ENCODE measurements around the gene MAGEA2B.
"Not testable (repeated sequence)": the region's sequence is repeated elsewhere in the genome, so short reads cannot be mapped to it uniquely, and the experiment has no call there.

The MAGEA2B gene, protein sequence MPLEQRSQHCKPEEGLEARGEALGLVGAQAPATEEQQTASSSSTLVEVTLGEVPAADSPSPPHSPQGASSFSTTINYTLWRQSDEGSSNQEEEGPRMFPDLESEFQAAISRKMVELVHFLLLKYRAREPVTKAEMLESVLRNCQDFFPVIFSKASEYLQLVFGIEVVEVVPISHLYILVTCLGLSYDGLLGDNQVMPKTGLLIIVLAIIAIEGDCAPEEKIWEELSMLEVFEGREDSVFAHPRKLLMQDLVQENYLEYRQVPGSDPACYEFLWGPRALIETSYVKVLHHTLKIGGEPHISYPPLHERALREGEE

DNA sequence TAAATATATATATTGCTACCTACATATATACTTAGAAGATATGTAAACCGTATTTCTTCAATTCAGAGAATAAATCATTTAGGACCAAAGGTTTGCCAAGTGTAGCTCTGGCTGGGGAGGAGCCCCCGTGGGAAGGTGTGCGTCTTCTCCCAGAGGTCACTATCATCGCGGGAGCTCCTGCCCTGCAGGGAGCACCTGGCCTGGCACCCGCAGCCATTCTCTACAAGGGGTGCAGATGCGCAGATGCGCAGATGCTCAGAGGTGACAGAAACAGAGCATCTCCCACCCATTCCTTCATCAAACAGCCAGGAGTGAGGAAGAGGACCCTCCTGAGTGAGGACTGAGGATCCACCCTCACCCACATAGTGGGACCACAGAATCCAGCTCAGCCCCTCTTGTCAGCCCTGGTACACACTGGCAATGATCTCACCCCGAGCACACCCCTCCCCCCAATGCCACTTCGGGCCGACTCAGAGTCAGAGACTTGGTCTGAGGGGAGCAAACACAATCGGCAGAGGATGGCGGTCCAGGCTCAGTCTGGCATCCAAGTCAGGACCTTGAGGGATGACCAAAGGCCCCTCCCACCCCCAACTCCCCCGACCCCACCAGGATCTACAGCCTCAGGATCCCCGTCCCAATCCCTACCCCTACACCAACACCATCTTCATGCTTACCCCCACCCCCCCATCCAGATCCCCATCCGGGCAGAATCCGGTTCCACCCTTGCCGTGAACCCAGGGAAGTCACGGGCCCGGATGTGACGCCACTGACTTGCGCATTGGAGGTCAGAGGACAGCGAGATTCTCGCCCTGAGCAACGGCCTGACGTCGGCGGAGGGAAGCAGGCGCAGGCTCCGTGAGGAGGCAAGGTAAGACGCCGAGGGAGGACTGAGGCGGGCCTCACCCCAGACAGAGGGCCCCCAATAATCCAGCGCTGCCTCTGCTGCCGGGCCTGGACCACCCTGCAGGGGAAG is at the start of gene MAGEA2B:
TSS of gene MAGEA2B (plus strand) at position 814 of the 973 bp plus-strand sequence. CDS start 2,479 bp downstream, outside the sequence.
- DNase-seq; in situ Hi-C loops (cut with MboI; ENCODE audit: low pct_unique_long_range_greater_than_20kb, low sequenced_read_pairs): not testable (repeated sequence)

DNA sequence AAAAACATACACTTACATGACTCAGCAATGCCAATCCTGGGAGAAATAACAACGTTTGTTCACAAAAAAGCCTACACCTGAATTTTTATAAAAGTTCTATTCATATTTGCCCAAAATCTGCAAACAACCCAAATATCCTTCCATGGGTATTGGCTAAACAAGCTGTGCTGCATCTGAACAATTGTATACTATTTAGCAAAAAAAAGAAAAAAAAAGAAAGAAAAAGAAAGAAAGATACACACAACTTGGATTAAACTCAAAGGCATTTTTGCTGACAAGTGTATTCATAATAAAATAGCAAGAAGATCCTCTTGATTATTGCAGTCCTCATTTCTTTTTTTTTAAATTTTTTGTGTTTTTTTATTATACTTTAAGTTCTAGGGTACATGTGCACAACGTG is 40.3 kb upstream of the MAGEA2B start:
- DNase-seq = no peak
- in situ Hi-C loops (cut with MboI; ENCODE audit: low pct_unique_long_range_greater_than_20kb, low sequenced_read_pairs) = loop anchor here (25.0 kb wide), 1 partner anchor 238 kb away; no protein-coding TSS in a partner anchor

DNA sequence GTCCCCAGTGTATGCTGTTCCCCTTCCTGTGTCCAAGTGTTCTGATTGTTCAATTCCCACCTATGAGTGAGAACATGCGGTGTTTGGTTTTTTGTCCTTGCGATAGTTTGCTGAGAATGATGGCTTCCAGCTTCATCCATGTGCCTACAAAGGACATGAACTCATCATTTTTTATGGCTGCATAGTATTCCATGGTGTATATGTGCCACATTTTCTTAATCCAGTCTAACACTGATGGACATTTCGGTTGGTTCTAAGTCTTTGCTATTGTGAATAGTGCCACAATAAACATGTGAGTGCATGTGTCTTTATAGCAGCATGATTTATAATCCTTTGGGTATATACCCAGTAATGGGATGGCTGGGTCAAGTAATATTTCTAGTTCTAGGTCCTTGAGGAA is 39.8 kb upstream of the MAGEA2B start:
- in situ Hi-C loops (cut with MboI; ENCODE audit: low pct_unique_long_range_greater_than_20kb, low sequenced_read_pairs) = loop anchor here (25.0 kb wide), 1 partner anchor 238 kb away; no protein-coding TSS in a partner anchor
- DNase-seq = not testable (repeated sequence)

DNA sequence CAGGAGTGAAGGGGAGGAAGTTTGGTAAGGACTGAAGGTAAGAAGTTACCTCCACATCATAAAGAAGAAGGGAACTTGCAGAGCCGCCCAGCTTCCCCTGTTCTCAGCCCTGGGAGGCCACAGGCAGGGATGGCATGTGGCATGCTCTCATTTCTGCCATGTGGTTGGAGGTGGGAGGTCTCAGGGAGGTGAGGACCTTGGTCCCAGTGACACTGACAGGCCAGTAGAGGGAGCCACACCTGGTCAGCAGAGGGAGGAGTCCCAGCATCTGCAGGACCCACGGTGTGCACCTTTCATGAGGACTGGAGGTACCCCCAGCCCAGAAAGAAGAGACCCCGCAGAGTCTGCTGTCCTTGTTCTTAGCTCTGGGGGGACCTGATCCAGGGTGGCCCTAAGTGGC is 33.4 kb upstream of the MAGEA2B start:
- in situ Hi-C loops (cut with MboI; ENCODE audit: low pct_unique_long_range_greater_than_20kb, low sequenced_read_pairs); DNase-seq: not testable (repeated sequence)

DNA sequence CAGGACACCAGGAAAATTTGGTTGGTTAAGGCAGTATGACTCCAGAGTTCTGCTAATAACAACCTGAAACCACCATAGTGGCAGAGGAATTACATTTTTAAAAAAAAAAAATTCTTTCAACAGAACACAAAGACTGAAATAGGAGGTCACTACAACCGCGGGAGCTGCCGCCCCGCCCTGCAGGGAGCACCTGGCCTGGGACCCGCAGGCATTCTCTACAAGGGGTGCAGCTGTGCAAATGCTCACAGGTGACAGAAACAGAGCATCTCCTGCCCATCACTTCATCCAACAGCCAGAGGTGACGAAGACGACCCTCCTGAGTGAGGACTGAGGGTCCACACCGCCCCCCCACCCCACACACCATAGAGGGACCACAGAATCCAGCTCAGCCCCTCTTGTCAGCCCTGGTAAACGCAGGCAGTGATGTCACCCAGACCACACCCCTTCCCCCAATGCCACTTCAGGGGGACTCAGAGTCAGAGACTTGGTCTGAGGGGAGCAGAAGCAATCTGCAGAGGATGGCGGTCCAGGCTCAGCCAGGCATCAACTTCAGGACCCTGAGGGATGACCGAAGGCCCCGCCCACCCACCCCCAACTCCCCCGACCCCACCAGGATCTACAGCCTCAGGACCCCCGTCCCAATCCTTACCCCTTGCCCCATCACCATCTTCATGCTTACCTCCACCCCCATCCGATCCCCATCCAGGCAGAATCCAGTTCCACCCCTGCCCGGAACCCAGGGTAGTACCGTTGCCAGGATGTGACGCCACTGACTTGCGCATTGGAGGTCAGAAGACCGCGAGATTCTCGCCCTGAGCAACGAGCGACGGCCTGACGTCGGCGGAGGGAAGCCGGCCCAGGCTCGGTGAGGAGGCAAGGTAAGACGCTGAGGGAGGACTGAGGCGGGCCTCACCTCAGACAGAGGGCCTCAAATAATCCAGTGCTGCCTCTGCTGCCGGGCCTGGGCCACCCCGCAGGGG is 16.2 kb upstream of the MAGEA2B start, which contains the start of gene MAGEA3:
TSS of gene MAGEA3 (plus strand) at position 843 of the 980 bp plus-strand sequence. CDS start 2,039 bp downstream, outside the sequence.
- in situ Hi-C loops (cut with MboI; ENCODE audit: low pct_unique_long_range_greater_than_20kb, low sequenced_read_pairs); DNase-seq: not testable (repeated sequence)

DNA sequence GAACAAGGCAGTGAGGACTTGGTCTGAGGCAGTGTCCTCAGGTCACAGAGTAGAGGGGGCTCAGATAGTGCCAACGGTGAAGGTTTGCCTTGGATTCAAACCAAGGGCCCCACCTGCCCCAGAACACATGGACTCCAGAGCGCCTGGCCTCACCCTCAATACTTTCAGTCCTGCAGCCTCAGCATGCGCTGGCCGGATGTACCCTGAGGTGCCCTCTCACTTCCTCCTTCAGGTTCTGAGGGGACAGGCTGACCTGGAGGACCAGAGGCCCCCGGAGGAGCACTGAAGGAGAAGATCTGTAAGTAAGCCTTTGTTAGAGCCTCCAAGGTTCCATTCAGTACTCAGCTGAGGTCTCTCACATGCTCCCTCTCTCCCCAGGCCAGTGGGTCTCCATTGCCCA is 14.0 kb upstream of the MAGEA2B start:
- DNase-seq = not testable (repeated sequence)

DNA sequence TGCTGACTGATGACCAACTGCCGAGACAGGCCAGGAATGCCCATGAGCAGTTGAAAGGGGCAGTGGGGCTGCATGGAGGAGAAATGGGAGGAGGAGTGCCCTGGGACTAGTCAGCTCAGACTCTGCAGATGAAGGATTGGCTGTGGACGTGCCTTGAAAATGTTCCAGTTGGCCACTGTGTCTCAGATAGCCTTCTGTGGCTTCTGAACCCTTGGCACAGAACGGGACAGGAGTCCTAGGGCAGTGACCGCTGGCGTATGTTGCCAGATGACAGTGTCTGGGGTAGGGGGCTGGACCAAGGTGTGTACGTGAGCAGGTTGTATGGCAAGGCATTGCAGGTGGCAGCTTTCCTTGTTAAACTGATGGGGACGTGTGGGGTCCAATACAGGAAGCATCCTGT is 7.9 kb upstream of the MAGEA2B start:
- DNase-seq; in situ Hi-C loops (cut with MboI; ENCODE audit: low pct_unique_long_range_greater_than_20kb, low sequenced_read_pairs): not testable (repeated sequence)

More for the DNA sequence above, 14.0 kb upstream of the MAGEA2B start:
- in situ Hi-C loops (cut with MboI; ENCODE audit: low pct_unique_long_range_greater_than_20kb, low sequenced_read_pairs) = not testable (repeated sequence)

DNA sequence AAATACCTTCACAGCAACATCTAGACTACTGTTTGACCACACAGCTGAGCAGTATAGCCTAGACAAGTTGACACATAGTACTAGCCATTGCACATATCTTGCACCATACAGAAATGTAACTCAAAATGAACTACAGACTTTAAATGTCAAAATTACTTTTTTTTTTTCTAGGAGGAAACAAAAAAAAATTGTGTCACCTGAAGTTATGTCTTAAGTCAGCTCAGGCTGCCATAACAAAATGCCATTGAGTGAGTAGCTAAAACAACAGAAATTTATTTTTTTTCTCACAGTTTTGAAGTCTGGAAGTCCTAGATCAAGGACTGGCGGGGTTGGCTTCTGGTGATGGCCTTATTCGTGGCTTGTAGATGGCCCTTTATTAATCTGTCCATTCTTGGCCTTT is 5.3 kb upstream of the MAGEA2B start, which contains the start of gene CSAG2:
TSS of gene CSAG2 (minus strand) at position 101 of the 400 bp plus-strand sequence. CDS start 161 bp downstream, outside the sequence.
- in situ Hi-C loops (cut with MboI; ENCODE audit: low pct_unique_long_range_greater_than_20kb, low sequenced_read_pairs); DNase-seq: not testable (repeated sequence)

DNA sequence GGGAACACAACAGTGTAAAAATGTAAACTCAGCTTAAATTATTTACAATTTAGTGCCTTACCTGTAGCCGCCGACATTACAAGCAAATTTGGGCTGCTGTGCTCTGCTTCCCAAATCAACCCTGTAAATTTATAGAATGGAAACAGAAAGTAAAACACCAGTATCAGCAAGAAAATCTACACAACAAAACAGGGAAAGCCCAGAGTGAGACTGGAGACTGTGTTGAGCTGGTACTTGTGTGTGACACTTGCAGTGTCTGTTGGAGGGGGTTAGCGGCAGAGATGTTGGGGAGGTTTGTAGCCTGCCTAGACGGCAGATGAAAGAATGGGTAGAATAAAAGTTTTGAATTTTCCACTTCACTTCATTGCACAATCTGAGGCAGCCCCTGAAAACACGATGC is 1.2 kb upstream of the MAGEA2B start:
- DNase-seq; in situ Hi-C loops (cut with MboI; ENCODE audit: low pct_unique_long_range_greater_than_20kb, low sequenced_read_pairs): not testable (repeated sequence)

DNA sequence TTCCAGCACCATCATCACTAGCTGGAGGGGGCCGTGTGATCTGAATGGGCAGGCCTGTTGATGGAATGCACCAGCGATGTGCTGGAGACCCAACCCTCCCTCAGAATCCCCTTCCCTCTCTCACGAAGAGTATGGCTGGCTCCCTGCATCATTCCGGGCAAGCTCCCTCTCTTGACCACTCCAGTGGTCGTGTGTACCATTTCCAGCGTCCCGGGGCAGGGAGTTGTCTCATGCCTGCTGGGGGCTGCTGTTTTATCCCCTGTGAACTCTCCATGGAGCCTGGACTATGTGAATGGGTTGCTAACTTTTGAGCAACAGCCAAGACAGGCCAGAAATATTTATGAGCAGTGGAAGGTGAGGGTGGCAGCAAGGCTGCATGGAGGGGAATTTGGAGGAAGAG is 11.0 kb downstream of the MAGEA2B start:
- DNase-seq = no peak
- in situ Hi-C loops (cut with MboI; ENCODE audit: low pct_unique_long_range_greater_than_20kb, low sequenced_read_pairs) = no loop called here

DNA sequence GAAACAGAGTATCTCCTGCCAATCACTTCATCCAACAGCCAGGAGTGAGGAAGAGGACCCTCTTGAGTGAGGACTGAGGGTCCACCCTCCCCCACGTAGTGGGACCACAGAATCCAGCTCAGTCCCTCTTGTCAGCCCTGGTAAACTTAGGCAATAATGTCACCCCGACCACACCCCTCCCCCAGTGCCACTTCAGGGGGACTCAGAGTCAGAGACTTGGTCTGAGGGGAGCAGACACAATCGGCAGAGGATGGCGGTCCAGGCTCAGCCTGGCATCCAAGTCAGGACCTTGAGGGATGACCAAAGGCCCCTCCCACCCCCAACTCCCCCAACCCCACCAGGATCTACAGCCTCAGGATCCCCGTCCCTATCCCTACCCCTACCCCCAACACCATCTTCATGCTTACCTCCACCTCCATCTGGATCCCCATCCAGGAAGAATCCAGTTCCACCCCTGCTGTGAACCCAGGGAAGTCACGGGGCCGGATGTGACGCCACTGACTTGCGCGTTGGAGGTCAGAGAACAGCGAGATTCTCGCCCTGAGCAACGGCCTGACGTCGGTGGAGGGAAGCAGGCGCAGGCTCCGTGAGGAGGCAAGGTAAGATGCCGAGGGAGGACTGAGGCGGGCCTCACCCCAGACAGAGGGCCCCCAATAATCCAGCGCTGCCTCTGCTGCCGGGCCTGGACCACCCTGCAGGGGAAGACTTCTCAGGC is 19.0 kb downstream of the MAGEA2B start, which contains the start of the genes CSAG1 and MAGEA12:
TSS of gene CSAG1 (minus strand) at position 461 of the 715 bp plus-strand sequence. CDS start 1,261 bp downstream, outside the sequence.
TSS of gene MAGEA12 (plus strand) at position 497 of the 715 bp plus-strand sequence. CDS start 2,405 bp downstream, outside the sequence.
- no peak for DNase-seq
- in situ Hi-C loops (cut with MboI; ENCODE audit: low pct_unique_long_range_greater_than_20kb, low sequenced_read_pairs) = no loop called here

DNA sequence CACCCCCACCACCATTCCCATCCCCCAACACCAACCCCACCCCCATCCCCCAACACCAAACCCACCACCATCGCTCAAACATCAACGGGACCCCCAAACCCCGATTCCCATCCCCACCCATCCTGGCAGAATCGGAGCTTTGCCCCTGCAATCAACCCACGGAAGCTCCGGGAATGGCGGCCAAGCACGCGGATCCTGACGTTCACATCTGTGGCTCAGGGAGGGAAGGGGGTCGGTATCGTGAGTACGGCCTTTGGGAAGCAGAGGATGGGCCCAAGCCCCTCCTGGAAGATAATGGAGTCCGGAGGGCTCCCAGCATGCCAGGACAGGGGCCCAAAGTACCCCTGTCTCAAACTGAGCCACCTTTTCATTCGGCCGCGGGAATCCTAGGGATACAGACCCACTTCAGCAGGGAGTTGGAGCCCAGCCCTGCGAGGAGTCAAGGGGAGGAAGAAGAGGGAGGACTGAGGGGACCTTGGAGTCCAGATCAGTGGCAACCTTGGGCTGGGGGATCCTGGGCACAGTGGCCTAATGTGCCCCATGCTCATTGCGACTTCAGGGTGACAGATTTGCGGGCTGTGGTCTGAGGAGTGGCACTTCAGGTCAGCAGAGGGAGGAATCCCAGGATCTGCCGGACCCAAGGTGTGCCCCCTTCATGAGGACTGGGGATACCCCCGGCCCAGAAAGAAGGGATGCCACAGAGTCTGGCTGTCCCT is 19.9 kb downstream of the MAGEA2B start:
- DNase-seq; in situ Hi-C loops (cut with MboI; ENCODE audit: low pct_unique_long_range_greater_than_20kb, low sequenced_read_pairs): not testable (repeated sequence)

DNA sequence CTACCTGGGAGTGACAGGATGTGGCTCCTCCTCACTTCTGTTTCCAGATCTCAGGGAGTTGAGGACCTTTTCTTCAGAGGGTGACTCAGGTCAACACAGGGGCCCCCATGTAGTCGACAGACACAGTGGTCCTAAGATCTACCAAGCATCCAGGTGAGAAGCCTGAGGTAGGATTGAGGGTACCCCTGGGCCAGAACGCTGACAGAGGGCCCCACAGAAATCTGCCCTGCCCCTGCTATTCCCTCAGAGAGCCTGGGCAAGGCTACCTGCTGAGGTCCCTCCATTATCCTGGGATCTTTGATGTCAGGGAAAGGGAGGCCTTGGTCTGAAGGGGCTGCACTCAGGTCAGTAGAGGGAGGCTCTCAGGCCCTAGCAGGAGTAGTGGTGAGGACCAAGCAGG is 20.7 kb downstream of the MAGEA2B start:
- no peak for DNase-seq
- in situ Hi-C loops (cut with MboI; ENCODE audit: low pct_unique_long_range_greater_than_20kb, low sequenced_read_pairs) = no loop called here

DNA sequence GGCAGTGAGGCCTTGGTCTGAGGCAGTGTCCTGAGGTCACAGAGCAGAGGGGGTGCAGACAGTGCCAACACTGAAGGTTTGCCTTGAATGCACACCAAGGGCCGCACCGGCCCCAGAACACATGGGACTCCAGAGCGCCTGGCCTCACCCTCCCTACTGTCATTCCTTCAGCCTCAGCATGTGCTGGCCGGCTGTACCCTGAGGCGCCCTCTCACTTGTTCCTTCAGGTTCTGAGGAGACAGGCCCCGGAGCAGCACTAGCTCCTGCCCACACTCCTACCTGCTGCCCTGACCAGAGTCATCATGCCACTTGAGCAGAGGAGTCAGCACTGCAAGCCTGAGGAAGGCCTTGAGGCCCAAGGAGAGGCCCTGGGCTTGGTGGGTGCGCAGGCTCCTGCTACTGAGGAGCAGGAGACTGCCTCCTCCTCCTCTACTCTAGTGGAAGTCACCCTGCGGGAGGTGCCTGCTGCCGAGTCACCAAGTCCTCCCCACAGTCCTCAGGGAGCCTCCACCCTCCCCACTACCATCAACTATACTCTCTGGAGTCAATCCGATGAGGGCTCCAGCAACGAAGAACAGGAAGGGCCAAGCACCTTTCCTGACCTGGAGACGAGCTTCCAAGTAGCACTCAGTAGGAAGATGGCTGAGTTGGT is 21.6 kb downstream of the MAGEA2B start:
- in situ Hi-C loops (cut with MboI; ENCODE audit: low pct_unique_long_range_greater_than_20kb, low sequenced_read_pairs) = no loop called here
- no peak for DNase-seq

DNA sequence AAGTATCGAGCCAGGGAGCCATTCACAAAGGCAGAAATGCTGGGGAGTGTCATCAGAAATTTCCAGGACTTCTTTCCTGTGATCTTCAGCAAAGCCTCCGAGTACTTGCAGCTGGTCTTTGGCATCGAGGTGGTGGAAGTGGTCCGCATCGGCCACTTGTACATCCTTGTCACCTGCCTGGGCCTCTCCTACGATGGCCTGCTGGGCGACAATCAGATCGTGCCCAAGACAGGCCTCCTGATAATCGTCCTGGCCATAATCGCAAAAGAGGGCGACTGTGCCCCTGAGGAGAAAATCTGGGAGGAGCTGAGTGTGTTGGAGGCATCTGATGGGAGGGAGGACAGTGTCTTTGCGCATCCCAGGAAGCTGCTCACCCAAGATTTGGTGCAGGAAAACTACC is 22.1 kb downstream of the MAGEA2B start:
- DNase-seq = not testable (repeated sequence)

DNA sequence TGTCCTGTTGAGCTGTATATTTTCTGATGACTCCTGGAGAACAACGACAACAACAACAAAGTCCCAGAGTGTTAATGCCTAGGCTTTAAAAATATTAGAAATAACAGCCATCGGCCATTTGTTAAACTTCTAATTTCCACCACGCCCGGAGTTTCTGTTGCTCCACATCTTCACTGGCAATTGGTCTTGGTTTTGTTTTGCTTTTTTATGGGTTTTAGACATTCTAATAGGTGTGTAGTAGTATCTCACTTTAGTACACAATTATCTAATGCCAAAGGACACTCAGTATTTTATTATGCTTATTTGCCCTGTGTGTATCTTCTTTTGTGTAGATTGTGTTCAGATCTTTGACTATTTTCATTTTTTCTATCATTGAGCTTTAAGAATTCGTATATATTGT is 24.1 kb downstream of the MAGEA2B start:
- in situ Hi-C loops (cut with MboI; ENCODE audit: low pct_unique_long_range_greater_than_20kb, low sequenced_read_pairs) = no loop called here
- DNase-seq = no peak

More for the DNA sequence above, 22.1 kb downstream of the MAGEA2B start:
- in situ Hi-C loops (cut with MboI; ENCODE audit: low pct_unique_long_range_greater_than_20kb, low sequenced_read_pairs) = not testable (repeated sequence)

Measured in KBM-7 (cell line).